BE2C (cell line): ENCODE measurements around the gene VPS51.

Source experiments
- DNase-seq: peaks from one replicate; pipeline ENCODE4 v3.0.0-alpha.2; 2020
- H3K27me3 ChIP-seq: fragments of 250-450 bp; sonication (Bioruptor Pico); 2 replicates; pipeline ENCODE4 v1.5.1; 2020; ENCODE audit warnings: mild to moderate bottlenecking
- H3K36me3 ChIP-seq: fragments of 250-450 bp; sonication (Bioruptor Pico); 2 replicates; pipeline ENCODE4 v1.5.1; 2020; ENCODE audit warnings: mild to moderate bottlenecking
- H3K4me1 ChIP-seq: fragments of 250-450 bp; sonication (Bioruptor Pico); 2 replicates; pipeline ENCODE4 v1.5.1; 2020
- H3K4me3 ChIP-seq: 2 replicates; pipeline ENCODE4 v1.5.1; 2011; ENCODE audit warnings: low read depth, low read length
- H3K9me3 ChIP-seq: fragments of 250-450 bp; sonication (Bioruptor Pico); 2 replicates; pipeline ENCODE4 v1.5.1; 2020
- TF ChIP-seq, protein P1 (sequence below): IDR thresholded peaks from 2 replicates; pipeline ENCODE4 v1.5.1; 2012; ENCODE audit warnings: mild to moderate bottlenecking, low read depth, low read length

The VPS51 gene

DNA sequence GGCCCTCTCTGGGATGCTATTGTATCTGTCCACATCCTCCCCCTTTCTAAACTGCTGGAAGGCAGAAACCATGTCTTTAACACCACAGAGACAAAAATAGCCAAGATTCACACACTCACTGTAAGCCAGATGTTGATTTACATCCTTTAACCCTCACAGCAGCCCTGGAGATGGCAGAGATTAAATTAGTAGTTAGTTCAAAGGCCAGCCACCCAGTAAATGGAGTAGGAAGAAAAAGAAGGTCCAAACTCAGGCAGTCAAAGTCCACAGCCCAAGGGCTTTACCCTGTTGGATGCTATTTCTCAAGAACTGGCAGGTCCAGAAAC lies 23.6 kb downstream of the VPS51 start:
- Histone ChIP-seq H3K27me3 (no peaks in the 10 kb centered on the region), H3K9me3 (no peaks in the 10 kb centered on the region), H3K4me1 (no peaks in the 10 kb centered on the region), H3K36me3 (peaks cover 16% of the 10 kb centered on the region), H3K4me3 (no peak overlapping the region)
- TF ChIP-seq, protein P1, sequence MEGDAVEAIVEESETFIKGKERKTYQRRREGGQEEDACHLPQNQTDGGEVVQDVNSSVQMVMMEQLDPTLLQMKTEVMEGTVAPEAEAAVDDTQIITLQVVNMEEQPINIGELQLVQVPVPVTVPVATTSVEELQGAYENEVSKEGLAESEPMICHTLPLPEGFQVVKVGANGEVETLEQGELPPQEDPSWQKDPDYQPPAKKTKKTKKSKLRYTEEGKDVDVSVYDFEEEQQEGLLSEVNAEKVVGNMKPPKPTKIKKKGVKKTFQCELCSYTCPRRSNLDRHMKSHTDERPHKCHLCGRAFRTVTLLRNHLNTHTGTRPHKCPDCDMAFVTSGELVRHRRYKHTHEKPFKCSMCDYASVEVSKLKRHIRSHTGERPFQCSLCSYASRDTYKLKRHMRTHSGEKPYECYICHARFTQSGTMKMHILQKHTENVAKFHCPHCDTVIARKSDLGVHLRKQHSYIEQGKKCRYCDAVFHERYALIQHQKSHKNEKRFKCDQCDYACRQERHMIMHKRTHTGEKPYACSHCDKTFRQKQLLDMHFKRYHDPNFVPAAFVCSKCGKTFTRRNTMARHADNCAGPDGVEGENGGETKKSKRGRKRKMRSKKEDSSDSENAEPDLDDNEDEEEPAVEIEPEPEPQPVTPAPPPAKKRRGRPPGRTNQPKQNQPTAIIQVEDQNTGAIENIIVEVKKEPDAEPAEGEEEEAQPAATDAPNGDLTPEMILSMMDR, result no peak
- DNase-seq, result no peak

DNA sequence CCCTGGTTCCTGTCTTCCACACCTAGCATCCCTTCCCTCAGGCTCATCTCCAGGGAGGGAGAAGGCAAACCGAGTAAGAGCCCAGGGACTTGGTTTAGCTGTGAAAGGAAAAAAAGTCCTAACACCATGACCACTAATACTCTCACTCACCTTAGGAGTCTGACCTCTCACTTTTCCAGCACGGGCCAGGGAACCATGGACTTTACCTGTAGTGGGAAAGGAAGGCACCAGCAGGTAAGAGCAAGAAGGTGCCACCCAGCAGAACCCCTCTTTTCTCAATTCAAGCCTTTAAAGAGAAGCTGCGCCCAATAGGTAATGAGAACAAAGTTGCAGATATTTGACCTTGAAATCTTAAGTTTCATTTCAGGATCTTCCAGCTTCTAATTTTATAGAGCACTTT lies 24.8 kb downstream of the VPS51 start:
- H3K9me3 ChIP-seq, result no peaks in the 10 kb centered on the region
- H3K4me1 ChIP-seq, result no peaks in the 10 kb centered on the region
- TF ChIP-seq, protein P1, result no peak
- no peaks in the 10 kb centered on the region for H3K27me3 ChIP-seq
- no peak for DNase-seq
- H3K4me3 ChIP-seq, result peak overlapping the region; percentile 88
- H3K36me3 ChIP-seq, result peaks cover 16% of the 10 kb centered on the region

DNA sequence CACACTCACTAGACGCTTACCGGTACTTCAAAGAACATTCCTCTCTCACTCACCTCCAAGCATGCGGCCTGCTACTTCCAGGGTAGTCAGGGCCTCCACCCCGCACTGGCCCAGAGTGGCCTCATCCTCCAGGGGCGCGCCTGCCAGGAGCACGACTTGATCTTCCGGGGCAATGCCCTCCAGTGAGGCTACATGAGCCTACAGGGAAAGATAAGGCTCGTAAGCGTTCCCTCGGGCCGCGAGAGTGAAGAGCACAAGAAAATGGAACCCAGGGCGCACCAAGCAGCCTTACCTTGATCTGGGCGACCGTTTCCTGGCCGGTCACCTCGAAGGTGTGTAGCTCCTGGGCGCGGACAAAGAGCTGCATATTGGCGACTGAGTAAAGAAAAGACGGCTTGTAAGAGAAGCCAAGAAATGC lies 25.4 kb downstream of the VPS51 start:
- no peaks in the 10 kb centered on the region for H3K4me1 ChIP-seq
- no peaks in the 10 kb centered on the region for H3K27me3 ChIP-seq
- H3K4me3 ChIP-seq, result peak overlapping the region; percentile 88
- DNase-seq, result no peak
- no peaks in the 10 kb centered on the region for H3K9me3 ChIP-seq
- H3K36me3 ChIP-seq, result peaks cover 12% of the 10 kb centered on the region
- TF ChIP-seq, protein P1, result no peak

DNA sequence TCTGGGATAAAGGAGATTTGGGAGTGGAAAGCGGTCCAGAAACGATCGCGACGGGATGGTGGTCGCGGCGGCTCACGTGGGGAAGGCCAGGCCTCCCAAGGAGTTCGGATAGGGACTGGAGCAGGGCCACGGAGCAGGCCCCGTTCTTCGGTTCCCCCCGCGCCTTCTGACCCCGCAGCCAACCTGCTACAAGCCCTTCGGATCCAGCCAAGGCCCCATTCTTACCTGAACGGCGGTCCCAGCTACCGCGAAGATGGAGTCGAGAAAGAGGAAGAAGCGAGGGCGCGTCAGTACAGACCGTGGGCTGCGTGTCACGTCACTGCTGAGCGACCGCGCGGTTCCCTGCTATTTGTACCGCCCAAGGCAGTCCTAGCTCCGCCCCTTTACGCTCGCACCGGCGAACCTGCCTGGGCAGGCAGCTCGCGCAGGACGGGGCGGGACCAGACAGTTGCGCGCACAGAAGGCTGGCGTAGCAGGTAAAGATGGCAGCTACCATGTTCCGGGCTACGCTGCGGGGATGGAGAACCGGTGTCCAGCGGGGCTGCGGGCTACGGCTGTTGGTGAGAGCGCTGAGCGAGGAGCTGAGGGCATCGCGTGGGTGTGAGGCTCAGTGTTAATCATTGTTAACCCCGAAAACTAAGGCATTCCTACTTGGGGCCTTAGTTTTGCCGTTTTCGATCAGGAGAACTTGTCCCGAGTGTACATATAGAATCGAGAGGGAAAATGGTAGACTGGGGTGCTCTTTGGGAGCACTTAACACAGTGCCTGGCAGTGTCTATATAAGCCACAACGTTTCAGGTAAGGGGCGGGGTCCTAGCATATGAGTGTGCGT lies 26.1 kb downstream of the VPS51 start, which contains the start of the genes FAU and MRPL49:
Gene FAU (minus strand): TSS at position 270 of the 832 bp plus-strand sequence. CDS start 321 bp downstream, outside the sequence.
Gene MRPL49 (plus strand): TSS at position 457 of the 832 bp plus-strand sequence. CDS start 26 bp downstream, at position 483.
- Histone ChIP-seq H3K36me3 (peaks cover 10% of the 10 kb centered on the region), H3K4me1 (no peaks in the 10 kb centered on the region), H3K27me3 (no peaks in the 10 kb centered on the region), H3K9me3 (no peaks in the 10 kb centered on the region), H3K4me3 (peak within 1 kb of the TSS; percentile 88)
- DNase-seq, result peak; percentile 94
- TF ChIP-seq, protein P1, result no peak

DNA sequence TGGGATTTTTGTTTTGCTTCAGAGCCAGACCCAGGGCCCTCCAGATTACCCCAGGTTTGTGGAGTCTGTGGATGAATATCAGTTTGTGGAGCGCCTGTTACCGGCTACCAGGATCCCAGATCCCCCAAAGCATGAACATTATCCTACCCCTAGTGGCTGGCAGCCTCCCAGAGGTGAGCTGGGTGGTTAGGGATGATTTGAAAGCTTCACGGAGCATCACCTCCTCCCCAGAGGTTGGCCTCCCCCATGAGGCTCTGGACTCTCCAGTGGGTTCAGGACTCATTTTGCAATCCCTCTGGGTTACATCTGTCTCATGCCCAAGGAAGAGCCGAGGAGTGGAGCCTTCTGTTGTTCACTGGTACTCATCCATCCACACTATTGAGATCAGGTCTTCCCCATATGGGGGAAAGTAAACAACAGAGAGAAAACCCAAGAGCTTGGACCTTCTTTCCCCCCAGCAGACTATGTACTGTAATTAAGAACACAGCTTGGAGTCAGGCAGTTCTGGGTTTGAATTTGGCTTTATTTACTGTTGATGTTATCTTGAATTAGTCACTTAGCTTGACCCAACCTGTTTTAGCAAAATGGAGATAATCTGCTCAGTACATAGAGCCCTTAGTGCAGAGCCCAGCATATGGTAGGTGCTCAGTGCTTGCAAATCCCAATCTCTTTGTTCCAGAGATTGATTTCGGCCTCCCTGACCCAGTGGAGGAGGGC lies 28.6 kb downstream of the VPS51 start:
- no peaks in the 10 kb centered on the region for H3K4me1 ChIP-seq
- H3K27me3 ChIP-seq, result no peaks in the 10 kb centered on the region
- TF ChIP-seq, protein P1, result no peak
- H3K36me3 ChIP-seq, result peaks cover 10% of the 10 kb centered on the region
- no peak for DNase-seq
- H3K9me3 ChIP-seq, result no peaks in the 10 kb centered on the region
- no peak overlapping the region for H3K4me3 ChIP-seq
